22Rv1 (cell line): ENCODE results near the gene RIMS4.

Source experiments
- CTCF ChIP-seq: fragments of 450-650 bp; IDR thresholded peaks from 2 replicates; pipeline ENCODE4 v1.5.1; 2017; ENCODE audit warnings: mild to moderate bottlenecking
- ZFX ChIP-seq: fragments of 450-650 bp; IDR thresholded peaks from 2 replicates; pipeline ENCODE4 v1.6.1; 2017; ENCODE audit warnings: antibody characterized with exemption, borderline replicate concordance

DNA sequence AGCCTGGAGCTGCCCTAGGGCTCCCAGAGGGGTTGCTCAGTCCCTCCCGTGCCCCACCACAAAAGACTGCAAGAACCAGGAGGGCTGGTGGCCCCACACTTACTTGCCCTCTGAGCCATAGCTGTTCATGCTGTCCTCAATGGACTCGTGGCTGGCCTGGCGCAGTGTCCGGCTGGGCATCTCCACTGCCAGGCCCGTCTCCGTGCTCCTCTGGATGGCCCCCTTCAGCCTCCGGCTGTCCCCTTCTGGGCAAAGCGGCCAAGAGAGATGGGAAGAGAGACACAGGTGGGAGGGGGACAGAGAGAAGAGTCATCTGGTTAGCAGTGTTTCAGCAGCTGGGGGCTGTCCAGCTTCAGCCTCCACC, 39.2 kb downstream of the RIMS4 start:
- TF ChIP-seq CTCF = no peak
- no peak for TF ChIP-seq ZFX
